Neuronal stem cell (in vitro differentiated cells): Measurements from ENCODE around the gene ANKFN1.
A peak's percentile ranks its signal among the peaks of the same experiment; 100 is the strongest.

Experiments used
- DNase-seq: peaks from one replicate; pipeline ENCODE4 v3.0.0-alpha.2; 2013; ENCODE audit warnings: low spot score
- H2AFZ ChIP-seq: one replicate; pipeline ENCODE4 v1.6.1; 2013; ENCODE audit warnings: mild to moderate bottlenecking, low read length, inconsistent platforms
- H2AK5ac ChIP-seq: 2 replicates; pipeline ENCODE4 v1.6.1; 2013; ENCODE audit warnings: low read depth, mild to moderate bottlenecking, inconsistent platforms, low read length, moderate library complexity, mixed read lengths
- H2BK120ac ChIP-seq: 2 replicates; pipeline ENCODE4 v1.6.1; 2013; ENCODE audit warnings: low read depth, mild to moderate bottlenecking, inconsistent platforms, low read length, moderate library complexity, mixed read lengths
- H2BK12ac ChIP-seq: one replicate; pipeline ENCODE4 v1.6.1; 2013; ENCODE audit warnings: low read length, inconsistent platforms
- H2BK15ac ChIP-seq: 2 replicates; pipeline ENCODE4 v1.6.1; 2013; ENCODE audit warnings: mild to moderate bottlenecking, low read length, inconsistent platforms, mixed read lengths
- H2BK5ac ChIP-seq: one replicate; pipeline ENCODE4 v1.6.1; 2013; ENCODE audit warnings: inconsistent platforms, mild to moderate bottlenecking, low read length, moderate library complexity
- H3K14ac ChIP-seq: one replicate; pipeline ENCODE4 v1.6.1; 2013; ENCODE audit warnings: low read length, inconsistent platforms
- H3K18ac ChIP-seq: 2 replicates; pipeline ENCODE4 v1.6.1; 2013; ENCODE audit warnings: low read length, inconsistent platforms
- H3K23ac ChIP-seq: 2 replicates; pipeline ENCODE4 v1.6.1; 2013; ENCODE audit warnings: low read depth, mild to moderate bottlenecking, mixed read lengths, low read length, inconsistent platforms; ENCODE audit not compliant: poor library complexity
- H3K27ac ChIP-seq: replicated peaks from 3 replicates; pipeline ENCODE4 v1.5.1; 2013; ENCODE audit warnings: low read length, inconsistent platforms
- H3K27me3 ChIP-seq, 3 experiments: 2 replicates each; pipeline ENCODE4 v1.6.1; 2013; ENCODE audit warnings: low read length in 3 of 3, mild to moderate bottlenecking in 2 of 3, inconsistent platforms in 1 of 3, low read depth in 1 of 3, mixed read lengths in 1 of 3, moderate library complexity in 1 of 3; ENCODE audit not compliant: control insufficient read depth in 3 of 3, insufficient read depth in 3 of 3
- H3K36me3 ChIP-seq, 2 donors: replicated peaks in 1 of 2; 2 replicates each; pipeline ENCODE4 v1.6.1; 2013; ENCODE audit warnings: low read length in 2 of 2; ENCODE audit not compliant: control insufficient read depth in 2 of 2, insufficient read depth in 2 of 2
- H3K4ac ChIP-seq: 2 replicates; pipeline ENCODE4 v1.6.1; 2013; ENCODE audit warnings: inconsistent platforms, mild to moderate bottlenecking, low read length, moderate library complexity
- H3K4me1 ChIP-seq, 2 donors: 1 replicate in 1 of 2; 2 replicates in 1 of 2; pipeline ENCODE4 v1.6.1; 2013; ENCODE audit warnings: low read length in 2 of 2, low read depth in 1 of 2; ENCODE audit not compliant: control insufficient read depth in 2 of 2, insufficient read depth in 1 of 2
- H3K4me2 ChIP-seq: one replicate; pipeline ENCODE4 v1.6.1; 2013; ENCODE audit warnings: mild to moderate bottlenecking, low read length, inconsistent platforms; ENCODE audit not compliant: insufficient read depth, poor library complexity, severe bottlenecking
- H3K4me3 ChIP-seq, 2 donors: 2 replicates each; pipeline ENCODE4 v1.5.1; 2013; ENCODE audit warnings: low read length in 2 of 2, mild to moderate bottlenecking in 2 of 2, inconsistent platforms in 1 of 2, moderate library complexity in 1 of 2
- H3K79me1 ChIP-seq: one replicate; pipeline ENCODE4 v1.6.1; 2013; ENCODE audit warnings: low read depth, mild to moderate bottlenecking, inconsistent platforms, low read length, moderate library complexity
- H3K9ac ChIP-seq: one replicate; pipeline ENCODE4 v1.6.1; 2013; ENCODE audit warnings: mild to moderate bottlenecking, low read depth, low read length, inconsistent platforms; ENCODE audit not compliant: poor library complexity
- H3K9me3 ChIP-seq, 2 donors: replicated peaks in 1 of 2; 2 replicates each; pipeline versions ENCODE3 to v1.6.1; 2013; ENCODE audit warnings: low read length in 2 of 2, mild to moderate bottlenecking in 2 of 2, inconsistent platforms in 1 of 2, low read depth in 1 of 2, mixed read lengths in 1 of 2, moderate library complexity in 1 of 2; ENCODE audit not compliant: control insufficient read depth in 2 of 2, insufficient read depth in 1 of 2
- H4K8ac ChIP-seq: one replicate; pipeline ENCODE4 v1.6.1; 2013; ENCODE audit warnings: low read depth, mild to moderate bottlenecking, inconsistent platforms, low read length, moderate library complexity
- H4K91ac ChIP-seq: one replicate; pipeline ENCODE4 v1.6.1; 2013; ENCODE audit warnings: low read length, low read depth, mild to moderate bottlenecking, inconsistent platforms; ENCODE audit not compliant: poor library complexity
- WGBS, 2 donors: extraction: QIAGEN DNeasy Blood & Tissue Kit; methylation state at CpG; one replicate each; pipeline ENCODE4 v1.1.7; 2013; ENCODE audit warnings: missing lambda C conversion rate in 2 of 2, mixed read lengths in 1 of 2; ENCODE audit not compliant: insufficient read length in 2 of 2, insufficient replicate concordance in 1 of 2; ENCODE audit errors: extremely low coverage in 2 of 2; 5-methylcytosine and 5-hydroxymethylcytosine counted together

Gene ANKFN1

GRCh38 chr17:56359518-56359917 is 206.2 kb downstream of the ANKFN1 start:
- H3K9ac ChIP-seq = no peak overlapping the region
- H3K18ac ChIP-seq = no peak overlapping the region
- H3K9me3 ChIP-seq = no peaks in the 10 kb centered on the region
- H3K27ac ChIP-seq = no peak overlapping the region
- no peak overlapping the region for H2BK5ac ChIP-seq
- no peak overlapping the region for H2BK120ac ChIP-seq
- H2BK15ac ChIP-seq = no peak overlapping the region
- no peak overlapping the region for H3K23ac ChIP-seq
- H4K91ac ChIP-seq = no peak overlapping the region
- no peak overlapping the region for H3K4ac ChIP-seq
- no peaks in the 10 kb centered on the region for H3K27me3 ChIP-seq
- H2AFZ ChIP-seq = peak overlapping the region; percentile 38
- no peaks in the 10 kb centered on the region for H3K79me1 ChIP-seq
- no CpG with 5 or more reads among the region's 2 CpGs for WGBS, 2 donors
- no peak for DNase-seq
- no peaks in the 10 kb centered on the region for H3K36me3 ChIP-seq
- no peak overlapping the region for H4K8ac ChIP-seq
- H2AK5ac ChIP-seq = no peak overlapping the region
- peaks cover 0 to 2% of the 10 kb centered on the region in 2 donors for H3K4me1 ChIP-seq
- no peak overlapping the region for H3K4me2 ChIP-seq
- no peak overlapping the region for H3K4me3 ChIP-seq
- no peak overlapping the region for H2BK12ac ChIP-seq
- no peak overlapping the region for H3K14ac ChIP-seq

- Histone ChIP-seq H3K27ac (peak overlapping the region; percentile 74), H3K23ac (no peak overlapping the region), H4K91ac (no peak overlapping the region), H2BK5ac (no peak overlapping the region), H3K4me3 (no peak overlapping the region), H2BK15ac (no peak overlapping the region), H3K9ac (no peak overlapping the region), H3K4ac (no peak overlapping the region), H3K14ac (no peak overlapping the region), H3K18ac (no peak overlapping the region), H2BK12ac (no peak overlapping the region), H2AK5ac (no peak overlapping the region), H3K9me3 (no peaks in the 10 kb centered on the region), H3K27me3 (no peaks in the 10 kb centered on the region), H3K4me2 (peak overlapping the region; percentile 24), H4K8ac (no peak overlapping the region), H2BK120ac (no peak overlapping the region), H2AFZ (no peak overlapping the region), H3K79me1 (no peaks in the 10 kb centered on the region), H3K4me1 (peaks cover 0 to 2% of the 10 kb centered on the region in 2 donors), H3K36me3 (no peaks in the 10 kb centered on the region)
- no CpG with 5 or more reads among the region's 1 CpG for WGBS, 2 donors
- DNase-seq = peak; percentile 55
Measured at GRCh38 chr17:56367366-56367765, 214.1 kb downstream of the ANKFN1 start.

- Histone ChIP-seq H3K4me2 (no peak overlapping the region), H3K9me3 (no peaks in the 10 kb centered on the region), H2BK12ac (no peak overlapping the region), H3K14ac (no peak overlapping the region), H3K4me3 (no peak overlapping the region), H2AK5ac (no peak overlapping the region), H2BK5ac (no peak overlapping the region), H3K9ac (no peak overlapping the region), H3K27me3 (no peaks in the 10 kb centered on the region), H3K4me1 (peaks cover 0 to 2% of the 10 kb centered on the region in 2 donors), H4K8ac (no peak overlapping the region), H3K4ac (no peak overlapping the region), H3K23ac (no peak overlapping the region), H3K27ac (no peak overlapping the region), H3K79me1 (no peaks in the 10 kb centered on the region), H3K18ac (no peak overlapping the region), H2BK120ac (no peak overlapping the region), H2BK15ac (no peak overlapping the region), H2AFZ (no peak overlapping the region), H3K36me3 (no peaks in the 10 kb centered on the region), H4K91ac (no peak overlapping the region)
- no peak for DNase-seq
- whole genome bisulfite sequencing, 2 donors = no CpG with 5 or more reads among the region's 9 CpGs
Measured at GRCh38 chr17:56373981-56374833, 220.9 kb downstream of the ANKFN1 start.

GRCh38 chr17:56389356-56389755 is 236.1 kb downstream of the ANKFN1 start:
- Histone ChIP-seq H3K79me1 (no peaks in the 10 kb centered on the region), H2BK5ac (no peak overlapping the region), H3K4me2 (no peak overlapping the region), H2BK12ac (no peak overlapping the region), H3K4ac (no peak overlapping the region), H2BK15ac (no peak overlapping the region), H3K14ac (no peak overlapping the region), H2BK120ac (no peak overlapping the region), H2AFZ (no peak overlapping the region), H4K8ac (no peak overlapping the region), H2AK5ac (no peak overlapping the region), H3K18ac (no peak overlapping the region), H3K9ac (no peak overlapping the region), H3K23ac (no peak overlapping the region), H3K4me1 (no peaks in the 10 kb centered on the region), H3K9me3 (no peaks in the 10 kb centered on the region), H4K91ac (no peak overlapping the region), H3K27me3 (no peaks in the 10 kb centered on the region), H3K27ac (no peak overlapping the region), H3K36me3 (no peaks in the 10 kb centered on the region), H3K4me3 (no peak overlapping the region)
- DNase-seq = no peak
- WGBS, 2 donors = no CpG with 5 or more reads among the region's 1 CpG
